RWPE2 (cell line): ENCODE measurements around the gene ARSG.

Experiments used
- ATAC-seq: fragments of 200-7000 bp; cut with Tn5 transposase; 3 replicates; pipeline ENCODE4 v1.9.1; 2021; ENCODE audit warnings: low read depth
- DNase-seq: peaks from one replicate; pipeline ENCODE4 v3.0.0-alpha.2; 2020; ENCODE audit warnings: low spot score
- H3K27ac ChIP-seq: fragments of 450-650 bp; 2 replicates; pipeline ENCODE4 v1.5.1; 2017; ENCODE audit warnings: mild to moderate bottlenecking; ENCODE audit not compliant: poor library complexity, severe bottlenecking
- H3K27me3 ChIP-seq: fragments of 250-450 bp; sonication (Bioruptor Pico); 2 replicates; pipeline ENCODE4 v1.5.1; 2021; ENCODE audit warnings: mild to moderate bottlenecking, moderate library complexity; ENCODE audit not compliant: insufficient read depth, poor library complexity, severe bottlenecking
- H3K36me3 ChIP-seq: fragments of 250-450 bp; sonication (Bioruptor Pico); 2 replicates; pipeline ENCODE4 v1.5.1; 2020; ENCODE audit warnings: low read depth, mild to moderate bottlenecking, moderate library complexity
- H3K4me1 ChIP-seq: fragments of 250-450 bp; sonication (Bioruptor Pico); 2 replicates; pipeline ENCODE4 v1.5.1; 2021; ENCODE audit warnings: mild to moderate bottlenecking, moderate library complexity; ENCODE audit not compliant: insufficient read depth, poor library complexity, severe bottlenecking
- H3K4me3 ChIP-seq: fragments of 250-450 bp; sonication (Bioruptor Pico); 2 replicates; pipeline ENCODE4 v1.5.1; 2021; ENCODE audit warnings: mild to moderate bottlenecking, moderate library complexity; ENCODE audit not compliant: severe bottlenecking
- H3K9me3 ChIP-seq: fragments of 250-450 bp; sonication (Bioruptor Pico); 2 replicates; pipeline ENCODE4 v1.5.1; 2021; ENCODE audit warnings: mild to moderate bottlenecking, moderate library complexity; ENCODE audit not compliant: severe bottlenecking
- CTCF ChIP-seq: fragments of 450-650 bp; IDR thresholded peaks from one replicate; pipeline ENCODE4 v1.5.1; 2017; ENCODE audit warnings: mild to moderate bottlenecking, moderate library complexity; ENCODE audit not compliant: poor library complexity, severe bottlenecking

Gene ARSG

GRCh38 chr17:68383120-68383442, 91.8 kb downstream of the ARSG start:
- H3K27me3 ChIP-seq, result no peaks in the 10 kb centered on the region
- ATAC-seq (no peak), DNase-seq (no peak)
- no peak for TF ChIP-seq CTCF
- H3K4me1 ChIP-seq, result no peaks in the 10 kb centered on the region
- H3K27ac ChIP-seq, result no peak overlapping the region
- no peak overlapping the region for H3K4me3 ChIP-seq
- no peaks in the 10 kb centered on the region for H3K36me3 ChIP-seq
- H3K9me3 ChIP-seq, result no peaks in the 10 kb centered on the region

GRCh38 chr17:68383443-68384321, 92.4 kb downstream of the ARSG start:
- Histone ChIP-seq H3K9me3 (no peaks in the 10 kb centered on the region), H3K27ac (no peak overlapping the region), H3K27me3 (no peaks in the 10 kb centered on the region), H3K4me3 (no peak overlapping the region), H3K4me1 (no peaks in the 10 kb centered on the region), H3K36me3 (no peaks in the 10 kb centered on the region)
- DNase-seq (no peak), ATAC-seq (no peak)
- no peak for TF ChIP-seq CTCF

- H3K36me3 ChIP-seq, result no peaks in the 10 kb centered on the region
- H3K9me3 ChIP-seq, result no peaks in the 10 kb centered on the region
- ATAC-seq (no peak), DNase-seq (no peak)
- H3K4me3 ChIP-seq, result no peak overlapping the region
- H3K4me1 ChIP-seq, result no peaks in the 10 kb centered on the region
- no peak for TF ChIP-seq CTCF
- no peak overlapping the region for H3K27ac ChIP-seq
- H3K27me3 ChIP-seq, result no peaks in the 10 kb centered on the region
These were observed 93.2 kb downstream of the ARSG start for GRCh38 chr17:68384471-68384870.

GRCh38 chr17:68384941-68385340, 93.6 kb downstream of the ARSG start:
- Histone ChIP-seq H3K36me3 (no peaks in the 10 kb centered on the region), H3K9me3 (no peaks in the 10 kb centered on the region), H3K27me3 (no peaks in the 10 kb centered on the region), H3K27ac (no peak overlapping the region), H3K4me1 (no peaks in the 10 kb centered on the region), H3K4me3 (no peak overlapping the region)
- ATAC-seq, result no peak
- TF ChIP-seq CTCF, result no peak
- no peak for DNase-seq

- no peak for TF ChIP-seq CTCF
- DNase-seq (no peak), ATAC-seq (no peak)
- Histone ChIP-seq H3K27me3 (no peaks in the 10 kb centered on the region), H3K27ac (no peak overlapping the region), H3K9me3 (no peaks in the 10 kb centered on the region), H3K4me3 (no peak overlapping the region), H3K36me3 (no peaks in the 10 kb centered on the region), H3K4me1 (no peaks in the 10 kb centered on the region)
These were observed 94.4 kb downstream of the ARSG start for GRCh38 chr17:68385490-68386215.
